H1 (cell line): Measurements from ENCODE around the gene MKI67. TPM values are rescaled to one million over a fixed set of nuclear protein-coding genes. Genes with fewer than 3 reads are reported as not detected.

ENCODE experiments used
- CTCF ChIA-PET: fragments of 300-600 bp; sonication (Branson Sonifier 250); formaldehyde crosslinking; loops from one replicate; lab custom pipeline; 2021; ENCODE audit not compliant: partially characterized antibody; lab: Charles Lee
- POLR2A ChIA-PET: fragments of 300-600 bp; sonication (Branson Sonifier 250); formaldehyde crosslinking; loops from one replicate; lab custom pipeline; 2021; ENCODE audit warnings: inconsistent platforms; ENCODE audit not compliant: partially characterized antibody; lab: Charles Lee
- DNase-seq, 2 experiments: peaks; one replicate each; pipeline versions ENCODE4 v3.0.0 to v3.0.0-alpha.2; 2010 to 2022; ENCODE audit warnings: low spot score in 2 of 2, low read depth in 1 of 2, mixed read lengths in 1 of 2
- FAIRE-seq: peaks from 2 replicates; lab custom pipeline; 2011; peaks lifted over from hg19 to GRCh38; lab: Jason Lieb, UNC
- H2AFZ ChIP-seq: 2 replicates; pipeline ENCODE4 v1.8.1; 2012; ENCODE audit warnings: low read length, inconsistent platforms
- H2AK5ac ChIP-seq: 2 replicates; pipeline ENCODE4 v1.6.1; 2013; ENCODE audit warnings: low read depth, low read length
- H2BK120ac ChIP-seq: replicated peaks from 2 replicates; pipeline ENCODE3; 2013; ENCODE audit warnings: low read depth, low read length, inconsistent platforms
- H2BK12ac ChIP-seq: 2 replicates; pipeline ENCODE4 v1.6.1; 2013; ENCODE audit warnings: low read depth, low read length
- H2BK15ac ChIP-seq: 2 replicates; pipeline ENCODE4 v1.6.1; 2013; ENCODE audit warnings: low read length
- H2BK20ac ChIP-seq: 2 replicates; pipeline ENCODE4 v1.6.1; 2013; ENCODE audit warnings: low read length
- H2BK5ac ChIP-seq: 2 replicates; pipeline ENCODE4 v1.6.1; 2013; ENCODE audit warnings: low read depth, low read length
- H3K14ac ChIP-seq: 2 replicates; pipeline ENCODE4 v1.6.1; 2013; ENCODE audit warnings: inconsistent platforms; ENCODE audit not compliant: insufficient read length
- H3K18ac ChIP-seq: 2 replicates; pipeline ENCODE4 v1.6.1; 2013; ENCODE audit warnings: low read length; ENCODE audit errors: extremely low read depth
- H3K23ac ChIP-seq: 2 replicates; pipeline ENCODE4 v1.6.1; 2013; ENCODE audit warnings: inconsistent platforms; ENCODE audit not compliant: insufficient read length
- H3K23me2 ChIP-seq: 2 replicates; pipeline ENCODE4 v1.6.1; 2013; ENCODE audit warnings: low read depth, low read length
- H3K27ac ChIP-seq: 2 replicates; pipeline ENCODE4 v1.6.1; 2011; ENCODE audit warnings: low read depth, low read length, inconsistent platforms
- H3K27me3 ChIP-seq, 4 experiments: replicated peaks in 1 of 4; 1 replicate in 1 of 4; 2 replicates in 3 of 4; pipeline versions ENCODE4 v1.6.1 to v1.8.1; 2011 to 2013; ENCODE audit warnings: low read length in 3 of 4, mild to moderate bottlenecking in 3 of 4, inconsistent platforms in 2 of 4, mixed read lengths in 2 of 4, moderate library complexity in 1 of 4; ENCODE audit not compliant: control insufficient read depth in 3 of 4, insufficient read depth in 3 of 4; ENCODE audit errors: extremely low read depth in 1 of 4
- H3K36me3 ChIP-seq, 4 experiments: 2 replicates each; pipeline versions ENCODE4 v1.6.1 to v1.8.1; 2011 to 2013; ENCODE audit warnings: mild to moderate bottlenecking in 4 of 4, low read length in 3 of 4, moderate library complexity in 2 of 4, control low read depth in 1 of 4, inconsistent platforms in 1 of 4; ENCODE audit not compliant: insufficient read depth in 4 of 4, control insufficient read depth in 2 of 4
- H3K4ac ChIP-seq: replicated peaks from 2 replicates; pipeline ENCODE3; 2013; ENCODE audit warnings: low read length, low read depth, mixed read lengths, inconsistent platforms; ENCODE audit not compliant: insufficient read length
- H3K4me1 ChIP-seq, 4 experiments: replicated peaks in 1 of 4; 1 replicate in 1 of 4; 2 replicates in 3 of 4; pipeline versions ENCODE4 v1.6.1 to v1.8.1; 2011 to 2013; ENCODE audit warnings: low read length in 3 of 4, inconsistent platforms in 2 of 4, mixed read lengths in 1 of 4; ENCODE audit not compliant: insufficient read depth in 4 of 4, control insufficient read depth in 3 of 4
- H3K4me2 ChIP-seq, 2 experiments: 2 replicates each; pipeline versions ENCODE4 v1.6.1 to v1.8.1; 2011 to 2013; ENCODE audit warnings: low read depth in 2 of 2, low read length in 2 of 2, control low read depth in 1 of 2, inconsistent platforms in 1 of 2, mild to moderate bottlenecking in 1 of 2; ENCODE audit not compliant: insufficient read depth in 1 of 2
- H3K4me3 ChIP-seq, 4 experiments: fragments of 200-600, 300-600 bp in 1 of 4; sonication (generic), shearing (Covaris generic), sonication (Bioruptor Twin) in 1 of 4; 2 replicates each; pipeline versions ENCODE4 v1.5.1 to v1.8.1; 2011 to 2016; ENCODE audit warnings: low read length in 4 of 4, low read depth in 3 of 4, control low read depth in 2 of 4, inconsistent platforms in 2 of 4, mild to moderate bottlenecking in 2 of 4, mixed read lengths in 1 of 4, moderate library complexity in 1 of 4; ENCODE audit not compliant: insufficient read depth in 2 of 4; ENCODE audit errors: extremely low read depth in 1 of 4
- H3K56ac ChIP-seq: replicated peaks from 2 replicates; pipeline ENCODE3; 2013; ENCODE audit warnings: low read depth, mild to moderate bottlenecking, mixed read lengths, low read length, inconsistent platforms; ENCODE audit not compliant: insufficient read length
- H3K79me1 ChIP-seq: 2 replicates; pipeline ENCODE4 v1.6.1; 2013; ENCODE audit warnings: low read depth, low read length, control low read depth
- H3K79me2 ChIP-seq, 2 experiments: 2 replicates each; pipeline versions ENCODE4 v1.6.1 to v1.8.1; 2012 to 2013; ENCODE audit warnings: low read length in 2 of 2, mild to moderate bottlenecking in 2 of 2, inconsistent platforms in 1 of 2; ENCODE audit not compliant: insufficient read depth in 2 of 2, control insufficient read depth in 1 of 2
- H3K9ac ChIP-seq, 4 experiments: replicated peaks in 1 of 4; 1 replicate in 1 of 4; 2 replicates in 3 of 4; pipeline versions ENCODE4 v1.6.1 to v1.8.1; 2011 to 2013; ENCODE audit warnings: low read depth in 3 of 4, low read length in 3 of 4, control low read depth in 2 of 4, mild to moderate bottlenecking in 2 of 4, moderate library complexity in 2 of 4, inconsistent platforms in 1 of 4; ENCODE audit errors: extremely low read depth in 1 of 4
- H3K9me3 ChIP-seq, 2 experiments: 2 replicates each; pipeline versions ENCODE4 v1.6.1 to v1.8.1; 2012 to 2013; ENCODE audit warnings: mild to moderate bottlenecking in 2 of 2, moderate library complexity in 2 of 2, control low read depth in 1 of 2, inconsistent platforms in 1 of 2, low read depth in 1 of 2, low read length in 1 of 2, mixed read lengths in 1 of 2; ENCODE audit not compliant: insufficient read depth in 2 of 2
- H4K20me1 ChIP-seq, 2 experiments: replicated peaks in 1 of 2; 2 replicates each; pipeline versions ENCODE3 to v1.8.1; 2011 to 2013; ENCODE audit warnings: inconsistent platforms in 2 of 2, low read length in 2 of 2, mild to moderate bottlenecking in 1 of 2; ENCODE audit not compliant: insufficient read depth in 2 of 2, control insufficient read depth in 1 of 2
- H4K5ac ChIP-seq: 2 replicates; pipeline ENCODE4 v1.6.1; 2013; ENCODE audit warnings: low read length, low read depth, mixed read lengths, inconsistent platforms; ENCODE audit not compliant: insufficient read length
- H4K8ac ChIP-seq: 2 replicates; pipeline ENCODE4 v1.8.0; 2013; ENCODE audit warnings: mild to moderate bottlenecking, moderate library complexity, low read length, inconsistent platforms; ENCODE audit not compliant: insufficient read depth; ENCODE audit errors: extremely low read depth
- H4K91ac ChIP-seq: replicated peaks from 2 replicates; pipeline ENCODE3; 2013; ENCODE audit warnings: low read length, mixed read lengths, inconsistent platforms; ENCODE audit not compliant: insufficient read length
- BACH1 ChIP-seq: IDR thresholded peaks from 2 replicates; pipeline ENCODE4 v1.6.1; 2012; ENCODE audit warnings: low read length, improper control_type of control experiment
- EP300 ChIP-seq, 2 experiments: IDR thresholded peaks; 1 replicate in 1 of 2; 2 replicates in 1 of 2; pipeline ENCODE4 v1.6.1; 2011 to 2012; ENCODE audit warnings: low read depth in 2 of 2, low read length in 2 of 2, mild to moderate bottlenecking in 2 of 2, borderline replicate concordance in 1 of 2, inconsistent platforms in 1 of 2, moderate library complexity in 1 of 2
- JUND ChIP-seq: IDR thresholded peaks from 2 replicates; pipeline ENCODE4 v1.6.1; 2011; ENCODE audit warnings: mild to moderate bottlenecking, improper control_type of control experiment, low read length
- RFX5 ChIP-seq: IDR thresholded peaks from 2 replicates; pipeline ENCODE4 v1.6.1; 2011; ENCODE audit warnings: low read depth, low read length, improper control_type of control experiment, borderline replicate concordance
- RXRA ChIP-seq: IDR thresholded peaks from 2 replicates; pipeline ENCODE4 v1.6.1; 2011; ENCODE audit warnings: low read depth, mild to moderate bottlenecking, low read length, moderate library complexity; ENCODE audit not compliant: insufficient read depth
- SIRT6 ChIP-seq: IDR thresholded peaks from one replicate; pipeline ENCODE4 v1.7.1; 2012; ENCODE audit warnings: low read length, inconsistent platforms
- TAF7 ChIP-seq: optimal IDR thresholded peaks from 2 replicates; pipeline ENCODE3; 2011; ENCODE audit warnings: low read depth, mild to moderate bottlenecking, inconsistent platforms, low read length, moderate library complexity, borderline replicate concordance
- WGBS, 2 experiments: shearing (Covaris generic) in 1 of 2; methylation state at CpG; one replicate each; pipeline versions ENCODE4 v1.1.6 to v1.1.7; 2013 to 2015; ENCODE audit warnings: low lambda C conversion rate in 2 of 2, mixed read lengths in 2 of 2, inconsistent platforms in 1 of 2, low coverage in 1 of 2, missing lambda C conversion rate in 1 of 2; ENCODE audit not compliant: insufficient replicate concordance in 2 of 2, insufficient coverage in 1 of 2, insufficient read length in 1 of 2; ENCODE audit errors: extremely low coverage in 1 of 2, missing lambda C conversion rate in 1 of 2; 5-methylcytosine and 5-hydroxymethylcytosine counted together
- polyA plus RNA-seq, 7 experiments: library from polyadenylated mRNA; depleted of rRNA in 3 of 7; stranded (reverse) in 5 of 7; unstranded in 2 of 7; fragments of >200 nt in 5 of 7; fragments of 200-250 nt in 2 of 7; gene quantifications; 1 replicate in 5 of 7; 2 replicates in 1 of 7; 4 replicates in 1 of 7; pipeline versions ENCODE4 v1.2.1 to v1.2.3, GENCODE V29; 2011 to 2013; ENCODE audit warnings: missing spikeins in 2 of 7, mixed read lengths in 2 of 7
- total RNA-seq: library from RNA; stranded (reverse); fragmentation: NEBNext Ultra II Directional; extraction: Animal tissue kit (Norgen Biotek cat#: 25700); gene quantifications from 2 replicates; pipeline ENCODE4 v1.2.1, GENCODE V29; 2021
- TF ChIP-seq, protein P1 (sequence below): IDR thresholded peaks from 2 replicates; pipeline ENCODE4 v1.6.1; 2012; ENCODE audit warnings: low read length, inconsistent platforms
- TF ChIP-seq, protein P2 (sequence below), 3 experiments: IDR thresholded peaks; 1 replicate in 2 of 3; 2 replicates in 1 of 3; pipeline versions ENCODE4 v1.5.1 to v1.6.1; 2011; ENCODE audit warnings: low read length in 3 of 3, mild to moderate bottlenecking in 3 of 3, inconsistent platforms in 2 of 3, low read depth in 1 of 3, moderate library complexity in 1 of 3; ENCODE audit not compliant: insufficient read depth in 1 of 3; ENCODE audit errors: control extremely low read depth in 1 of 3

The MKI67 gene
- total and polyA plus RNA-seq, 2 of the 8 experiments (the other 6 are each of a cell fraction or from before 2014, with no cell fraction given): 15.8 to 85.1 TPM

DNA sequence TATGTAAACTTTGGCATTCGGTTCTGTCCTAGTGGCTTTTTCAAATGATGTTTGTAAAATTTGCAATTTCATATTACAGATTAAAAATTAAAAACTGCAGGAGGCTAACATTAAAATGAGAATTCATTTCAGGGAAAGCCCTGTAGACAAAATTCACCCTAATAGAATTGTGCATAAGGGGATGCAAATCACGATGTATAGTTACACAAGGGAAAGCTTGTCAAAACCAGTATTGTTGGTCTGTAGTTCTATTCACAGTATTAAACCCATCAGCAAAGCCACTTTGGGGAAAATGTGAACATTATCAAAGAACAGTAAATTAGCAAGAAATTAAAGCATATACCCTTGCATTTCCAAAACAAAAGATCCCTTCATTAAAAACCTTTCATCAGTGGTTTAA lies 39.9 kb upstream of the MKI67 start:
- Histone ChIP-seq H3K36me3 (no peaks in the 10 kb centered on the region), H3K4ac (no peak overlapping the region), H3K9ac (no peak overlapping the region), H3K23ac (no peak overlapping the region), H3K14ac (no peak overlapping the region), H2AK5ac (no peak overlapping the region), H3K23me2 (no peaks in the 10 kb centered on the region), H2BK12ac (no peak overlapping the region), H4K5ac (no peak overlapping the region), H4K91ac (no peak overlapping the region), H4K8ac (no peak overlapping the region), H2BK5ac (no peak overlapping the region), H3K79me2 (no peaks in the 10 kb centered on the region), H3K4me2 (no peak overlapping the region), H3K9me3 (no peaks in the 10 kb centered on the region), H3K27ac (no peak overlapping the region), H2BK20ac (no peak overlapping the region), H3K79me1 (no peaks in the 10 kb centered on the region), H2BK15ac (no peak overlapping the region), H4K20me1 (no peaks in the 10 kb centered on the region), H2BK120ac (no peak overlapping the region), H2AFZ (no peak overlapping the region), H3K56ac (no peak overlapping the region), H3K18ac (no peak overlapping the region), H3K27me3 (no peaks in the 10 kb centered on the region), H3K4me1 (no peaks in the 10 kb centered on the region), H3K4me3 (no peak overlapping the region)
- POLR2A ChIA-PET: interaction anchor here (0.6 kb wide), 1 partner anchor 155 kb away, joined by 3 read pairs; no protein-coding TSS in a partner anchor
- 95% methylated on average over 2 of the region's 2 CpGs; no CpG with 5 or more reads in 1 of the 2 experiments for WGBS, 2 experiments
- FAIRE-seq (no peak), DNase-seq (no peak)
- CTCF ChIA-PET: interaction anchor here (1.4 to 4.7 kb wide), 2 partner anchors 11 to 43 kb away, joined by 3 to 24 read pairs; no protein-coding TSS in a partner anchor
- TF ChIP-seq RFX5 (no peak), EP300 (IDR thresholded peaks at IDR 0.05; ENCODE audit: borderline replicate concordance in 1 of 2, low read depth in 2 of 2, low read length in 2 of 2) (no peak), RXRA (no peak), TAF7 (no peak), SIRT6 (no peak), JUND (no peak), BACH1 (no peak)
- TF ChIP-seq, protein P1, sequence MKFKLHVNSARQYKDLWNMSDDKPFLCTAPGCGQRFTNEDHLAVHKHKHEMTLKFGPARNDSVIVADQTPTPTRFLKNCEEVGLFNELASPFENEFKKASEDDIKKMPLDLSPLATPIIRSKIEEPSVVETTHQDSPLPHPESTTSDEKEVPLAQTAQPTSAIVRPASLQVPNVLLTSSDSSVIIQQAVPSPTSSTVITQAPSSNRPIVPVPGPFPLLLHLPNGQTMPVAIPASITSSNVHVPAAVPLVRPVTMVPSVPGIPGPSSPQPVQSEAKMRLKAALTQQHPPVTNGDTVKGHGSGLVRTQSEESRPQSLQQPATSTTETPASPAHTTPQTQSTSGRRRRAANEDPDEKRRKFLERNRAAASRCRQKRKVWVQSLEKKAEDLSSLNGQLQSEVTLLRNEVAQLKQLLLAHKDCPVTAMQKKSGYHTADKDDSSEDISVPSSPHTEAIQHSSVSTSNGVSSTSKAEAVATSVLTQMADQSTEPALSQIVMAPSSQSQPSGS: no peak
- TF ChIP-seq, protein P2, sequence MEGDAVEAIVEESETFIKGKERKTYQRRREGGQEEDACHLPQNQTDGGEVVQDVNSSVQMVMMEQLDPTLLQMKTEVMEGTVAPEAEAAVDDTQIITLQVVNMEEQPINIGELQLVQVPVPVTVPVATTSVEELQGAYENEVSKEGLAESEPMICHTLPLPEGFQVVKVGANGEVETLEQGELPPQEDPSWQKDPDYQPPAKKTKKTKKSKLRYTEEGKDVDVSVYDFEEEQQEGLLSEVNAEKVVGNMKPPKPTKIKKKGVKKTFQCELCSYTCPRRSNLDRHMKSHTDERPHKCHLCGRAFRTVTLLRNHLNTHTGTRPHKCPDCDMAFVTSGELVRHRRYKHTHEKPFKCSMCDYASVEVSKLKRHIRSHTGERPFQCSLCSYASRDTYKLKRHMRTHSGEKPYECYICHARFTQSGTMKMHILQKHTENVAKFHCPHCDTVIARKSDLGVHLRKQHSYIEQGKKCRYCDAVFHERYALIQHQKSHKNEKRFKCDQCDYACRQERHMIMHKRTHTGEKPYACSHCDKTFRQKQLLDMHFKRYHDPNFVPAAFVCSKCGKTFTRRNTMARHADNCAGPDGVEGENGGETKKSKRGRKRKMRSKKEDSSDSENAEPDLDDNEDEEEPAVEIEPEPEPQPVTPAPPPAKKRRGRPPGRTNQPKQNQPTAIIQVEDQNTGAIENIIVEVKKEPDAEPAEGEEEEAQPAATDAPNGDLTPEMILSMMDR (IDR thresholded peaks at IDR 0.05; ENCODE audit: control extremely low read depth in 1 of 3, insufficient read depth in 1 of 3, low read depth in 1 of 3, low read length in 3 of 3): no peak
